Left ventricle myocardium inferior (tissue), 1 donor: ENCODE results near the gene TNFSF18. TPM values are rescaled to one million over a fixed set of nuclear protein-coding genes. Genes with fewer than 3 reads are reported as not detected.

Experiments used
- DNase-seq: peaks from one replicate; pipeline ENCODE4 v3.0.0-alpha.2; 2020
- H3K27ac ChIP-seq: fragments of 200-600 bp; replicated peaks from 2 replicates; pipeline ENCODE4 v1.8.0; 2021
- H3K27me3 ChIP-seq: fragments of 200-600 bp; 2 replicates; pipeline ENCODE4 v1.8.0; 2021; ENCODE audit warnings: low read depth
- H3K36me3 ChIP-seq: fragments of 200-600 bp; 2 replicates; pipeline ENCODE4 v1.8.0; 2021
- H3K4me1 ChIP-seq: fragments of 200-600 bp; 2 replicates; pipeline ENCODE4 v1.8.0; 2021
- H3K4me3 ChIP-seq: fragments of 200-600 bp; 2 replicates; pipeline ENCODE4 v1.8.0; 2021; ENCODE audit warnings: mild to moderate bottlenecking, moderate library complexity
- H3K9me3 ChIP-seq: fragments of 200-600 bp; replicated peaks from 2 replicates; pipeline ENCODE4 v1.8.0; 2021
- intact Hi-C: fragments of 100-400 bp; cut with micrococcal nuclease; formaldehyde crosslinking; loops from one replicate; pipeline ENCODE4 v1.11.0; 2022
- total RNA-seq: library from RNA; stranded (reverse); fragmentation: NEBNext Ultra II Directional; extraction: Animal tissue kit (Norgen Biotek cat#: 25700); gene quantifications from one replicate; pipeline ENCODE4 v1.2.1, GENCODE V29; 2021
- TF ChIP-seq, protein P1 (sequence below): fragments of 200-600 bp; IDR thresholded peaks from 2 replicates; pipeline ENCODE4 v1.8.0; 2021; ENCODE audit warnings: antibody characterized with exemption, mild to moderate bottlenecking, borderline replicate concordance
- donor health status: DM: no; HTN: yes; CAD: no; lungs with severe emphysema.

Gene TNFSF18
- total RNA-seq, 1 donor from 2014 or later, result not detected

GRCh38 chr1:173020138-173020750, 30.5 kb downstream of the TNFSF18 start:
- Histone ChIP-seq H3K27me3 (no peaks in the 10 kb centered on the region), H3K27ac (no peak overlapping the region), H3K4me1 (no peaks in the 10 kb centered on the region), H3K36me3 (no peaks in the 10 kb centered on the region), H3K9me3 (peaks cover 3% of the 10 kb centered on the region), H3K4me3 (no peak overlapping the region)
- intact Hi-C loops, result no loop called here
- no peak for DNase-seq
- TF ChIP-seq, protein P1, sequence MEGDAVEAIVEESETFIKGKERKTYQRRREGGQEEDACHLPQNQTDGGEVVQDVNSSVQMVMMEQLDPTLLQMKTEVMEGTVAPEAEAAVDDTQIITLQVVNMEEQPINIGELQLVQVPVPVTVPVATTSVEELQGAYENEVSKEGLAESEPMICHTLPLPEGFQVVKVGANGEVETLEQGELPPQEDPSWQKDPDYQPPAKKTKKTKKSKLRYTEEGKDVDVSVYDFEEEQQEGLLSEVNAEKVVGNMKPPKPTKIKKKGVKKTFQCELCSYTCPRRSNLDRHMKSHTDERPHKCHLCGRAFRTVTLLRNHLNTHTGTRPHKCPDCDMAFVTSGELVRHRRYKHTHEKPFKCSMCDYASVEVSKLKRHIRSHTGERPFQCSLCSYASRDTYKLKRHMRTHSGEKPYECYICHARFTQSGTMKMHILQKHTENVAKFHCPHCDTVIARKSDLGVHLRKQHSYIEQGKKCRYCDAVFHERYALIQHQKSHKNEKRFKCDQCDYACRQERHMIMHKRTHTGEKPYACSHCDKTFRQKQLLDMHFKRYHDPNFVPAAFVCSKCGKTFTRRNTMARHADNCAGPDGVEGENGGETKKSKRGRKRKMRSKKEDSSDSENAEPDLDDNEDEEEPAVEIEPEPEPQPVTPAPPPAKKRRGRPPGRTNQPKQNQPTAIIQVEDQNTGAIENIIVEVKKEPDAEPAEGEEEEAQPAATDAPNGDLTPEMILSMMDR, result no peak

GRCh38 chr1:173017792-173018191, 32.9 kb downstream of the TNFSF18 start:
- no peaks in the 10 kb centered on the region for H3K4me1 ChIP-seq
- H3K36me3 ChIP-seq, result no peaks in the 10 kb centered on the region
- H3K27ac ChIP-seq, result no peak overlapping the region
- no peaks in the 10 kb centered on the region for H3K9me3 ChIP-seq
- TF ChIP-seq, protein P1, result no peak
- intact Hi-C loops, result no loop called here
- H3K4me3 ChIP-seq, result no peak overlapping the region
- H3K27me3 ChIP-seq, result no peaks in the 10 kb centered on the region
- no peak for DNase-seq

DNA sequence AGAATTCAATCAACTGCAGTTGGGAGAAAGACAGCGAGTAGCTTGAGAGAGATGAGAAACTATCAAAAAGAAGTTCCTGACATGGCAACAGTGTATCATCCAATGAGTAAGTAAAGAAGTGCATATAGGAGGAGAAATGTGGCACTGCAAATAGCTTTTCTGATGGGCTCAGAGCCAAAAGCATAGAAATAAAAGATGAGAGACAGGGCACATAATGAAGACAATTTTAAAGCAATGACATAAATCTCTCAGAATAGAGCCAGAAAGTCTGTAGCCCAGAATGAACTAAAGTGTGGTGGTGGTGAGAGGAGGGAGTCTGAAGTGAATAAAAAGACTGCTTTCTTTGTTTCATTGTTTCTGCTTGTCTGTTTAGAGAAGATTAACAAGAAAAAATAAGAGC, 34.3 kb downstream of the TNFSF18 start:
- intact Hi-C loops, result no loop called here
- Histone ChIP-seq H3K4me3 (no peak overlapping the region), H3K27me3 (no peaks in the 10 kb centered on the region), H3K4me1 (no peaks in the 10 kb centered on the region), H3K36me3 (no peaks in the 10 kb centered on the region), H3K9me3 (no peaks in the 10 kb centered on the region), H3K27ac (no peak overlapping the region)
- DNase-seq, result no peak
- TF ChIP-seq, protein P1, result no peak

- Histone ChIP-seq H3K27me3 (no peaks in the 10 kb centered on the region), H3K9me3 (no peaks in the 10 kb centered on the region), H3K4me1 (no peaks in the 10 kb centered on the region), H3K4me3 (no peak overlapping the region), H3K27ac (no peak overlapping the region), H3K36me3 (no peaks in the 10 kb centered on the region)
- no peak for DNase-seq
- TF ChIP-seq, protein P1, result no peak
- intact Hi-C loops, result no loop called here
These were observed 35.1 kb downstream of the TNFSF18 start for GRCh38 chr1:173015629-173016028.

DNA sequence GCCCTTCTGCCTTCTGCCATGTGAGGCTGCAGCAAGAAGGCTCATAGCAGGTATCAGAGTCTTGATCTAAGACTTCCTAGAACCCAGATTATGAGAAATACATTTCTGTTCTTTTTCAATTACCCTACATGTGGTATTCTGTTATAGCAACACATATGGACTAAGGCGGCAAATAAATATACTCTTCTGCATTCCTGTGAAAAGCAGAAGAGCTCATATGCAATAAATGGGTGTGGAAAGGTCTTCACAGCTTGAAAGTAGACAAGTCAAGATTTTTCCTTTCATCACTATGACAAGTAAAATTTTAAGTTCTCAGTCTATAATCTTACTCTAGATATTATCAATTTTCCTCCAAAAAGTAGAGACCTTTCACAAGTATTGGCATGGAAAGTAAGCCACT, 36.6 kb downstream of the TNFSF18 start:
- TF ChIP-seq, protein P1, result no peak
- H3K4me1 ChIP-seq, result peaks cover 8% of the 10 kb centered on the region
- no peaks in the 10 kb centered on the region for H3K36me3 ChIP-seq
- no peak for DNase-seq
- H3K9me3 ChIP-seq, result no peaks in the 10 kb centered on the region
- H3K27me3 ChIP-seq, result no peaks in the 10 kb centered on the region
- intact Hi-C loops, result no loop called here
- H3K27ac ChIP-seq, result no peak overlapping the region
- no peak overlapping the region for H3K4me3 ChIP-seq
